ENCODE measurements around the gene RNF39. TPM values are rescaled to one million over a fixed set of nuclear protein-coding genes. Genes with fewer than 3 reads are reported as not detected.

Gene RNF39
- total and polyA plus RNA-seq, 2 of the 13 experiments (the other 11 are each of a cell fraction or from before 2014, with no cell fraction given), result 0.13 to 1.8 TPM

DNA sequence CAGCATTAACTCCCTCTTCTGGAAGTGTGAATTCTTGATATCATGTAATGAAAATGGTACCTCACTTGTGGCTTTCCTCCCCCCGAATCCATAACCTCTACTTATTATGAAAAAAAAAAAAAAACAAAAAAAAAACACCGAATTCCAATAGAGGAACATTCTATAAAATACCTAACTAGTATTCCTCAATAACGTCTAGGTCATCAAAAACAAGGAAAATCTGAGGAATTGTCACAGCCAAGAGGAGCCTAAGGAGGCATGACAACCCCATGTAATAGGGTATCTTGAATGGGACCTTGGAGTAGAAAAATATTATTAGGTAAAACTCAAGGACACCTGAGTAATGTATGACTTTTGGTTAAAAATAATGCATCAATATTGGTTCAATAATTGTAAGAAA, 53.4 kb downstream of the RNF39 start:
- H3K4me2 ChIP-seq (ENCODE audit: low read depth, low read length), result no peak overlapping the region
- ATAC-seq (no peak), FAIRE-seq (no peak), DNase-seq (ENCODE audit: low spot score) (no peak)
- no peak overlapping the region for H3K4me3 ChIP-seq (replicated peaks in 1 of 3; ENCODE audit: insufficient read depth in 1 of 3, low read depth in 2 of 3, low read length in 3 of 3)
- no peaks in the 10 kb centered on the region for H3K27me3 ChIP-seq (ENCODE audit: control insufficient read depth in 1 of 2, insufficient read depth in 2 of 2, low read length in 2 of 2)
- no peak for TF ChIP-seq PHF21A (CRISPR knock-in tag; IDR thresholded peaks at IDR 0.05)
- TF ChIP-seq MAFF (IDR thresholded peaks at IDR 0.05; ENCODE audit: low read depth, low read length), result peak; percentile 89
- TF ChIP-seq, protein P1, sequence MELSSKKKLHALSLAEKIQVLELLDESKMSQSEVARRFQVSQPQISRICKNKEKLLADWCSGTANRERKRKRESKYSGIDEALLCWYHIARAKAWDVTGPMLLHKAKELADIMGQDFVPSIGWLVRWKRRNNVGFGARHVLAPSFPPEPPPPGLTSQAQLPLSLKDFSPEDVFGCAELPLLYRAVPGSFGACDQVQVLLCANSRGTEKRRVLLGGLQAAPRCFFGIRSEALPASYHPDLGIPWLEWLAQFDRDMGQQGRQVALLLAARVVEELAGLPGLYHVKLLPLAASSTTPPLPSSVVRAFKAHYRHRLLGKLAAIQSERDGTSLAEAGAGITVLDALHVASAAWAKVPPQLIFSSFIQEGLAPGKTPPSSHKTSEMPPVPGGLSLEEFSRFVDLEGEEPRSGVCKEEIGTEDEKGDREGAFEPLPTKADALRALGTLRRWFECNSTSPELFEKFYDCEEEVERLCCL (CRISPR knock-in tag; IDR thresholded peaks at IDR 0.05; ENCODE audit: borderline replicate concordance), result no peak
- no peak for TF ChIP-seq RNF219 (CRISPR knock-in tag; IDR thresholded peaks at IDR 0.05)
- no peak for TF ChIP-seq POLR2G (IDR thresholded peaks at IDR 0.05; ENCODE audit: low read depth, low read length)
- no peak for TF ChIP-seq ZNF121 (CRISPR knock-in tag; IDR thresholded peaks at IDR 0.05)
- TF ChIP-seq MAFK (conservative IDR thresholded peaks at IDR 0.05 in 1 of 2, IDR thresholded peaks at IDR 0.05 in 1 of 2; ENCODE audit: low read length in 2 of 2), result peak; percentile 88 to 90
- in situ Hi-C loops (cut with HindIII; ENCODE audit: extremely low pct_ligation_motif_present, low pct_unique_long_range_greater_than_20kb), result no loop called here
- peaks cover 0 to 4% of the 10 kb centered on the region in 2 experiments; a peak in 3 of 5 replicates for H3K36me3 ChIP-seq (replicated peaks in 1 of 2; ENCODE audit: control insufficient read depth in 1 of 2, insufficient read depth in 2 of 2, low read length in 2 of 2)
- no peak overlapping the region for H3K27ac ChIP-seq (ENCODE audit: extremely low read length, insufficient read depth, low read length)
- H2AFZ ChIP-seq (ENCODE audit: low read length), result no peak overlapping the region
- H3K9me3 ChIP-seq (ENCODE audit: low read length), result no peaks in the 10 kb centered on the region
- POLR2A ChIA-PET, result no interaction called here
- no peaks in the 10 kb centered on the region for H4K20me1 ChIP-seq (ENCODE audit: insufficient read depth, low read length)
- no peak overlapping the region for H3K9ac ChIP-seq (ENCODE audit: insufficient read depth, low read depth, low read length)
- intact Hi-C loops (cut with micrococcal nuclease; ENCODE audit: unreplicated experiment), result no loop called here
- BruUV-seq (replicated peaks), result no TSS peak
- H3K4me1 ChIP-seq (ENCODE audit: insufficient read depth, low read length), result no peaks in the 10 kb centered on the region
- 86% methylated on average over 3 of the region's 3 CpGs for WGBS (ENCODE audit: low lambda C conversion rate)
- CTCF ChIA-PET (ENCODE audit: low intra/inter-chr PET ratio, low total read pairs), result no interaction called here
- H3K79me2 ChIP-seq (ENCODE audit: insufficient read depth, low read length), result no peaks in the 10 kb centered on the region

Data from HepG2 (cell line).